Measurements from ENCODE around the gene KANSL1. TPM values are rescaled to one million over a fixed set of nuclear protein-coding genes. Genes with fewer than 3 reads are reported as not detected.

Gene KANSL1
- total RNA-seq, 1 experiment from 2014 or later = 47.6 TPM

- ATAC-seq (no peak), DNase-seq (peak; percentile 1)
- Histone ChIP-seq H3K27ac (ENCODE audit: low read length) (no peak overlapping the region), H4K20me1 (ENCODE audit: low read length) (0 out of 2 replicates have a peak, but pooled peaks cover 1% of the 10 kb centered on the region), H2AFZ (ENCODE audit: low read length) (no peak overlapping the region), H3K79me2 (ENCODE audit: low read length) (peaks cover 40% of the 10 kb centered on the region), H3K4me1 (ENCODE audit: insufficient read depth, low read length) (no peaks in the 10 kb centered on the region), H3K27me3 (ENCODE audit: low read length) (no peaks in the 10 kb centered on the region), H3F3A (ENCODE audit: low read length, unreplicated experiment) (no peaks in the 10 kb centered on the region), H3K4me2 (ENCODE audit: low read length) (no peak overlapping the region), H3K9me3 (ENCODE audit: low read length) (no peaks in the 10 kb centered on the region), H3K9ac (ENCODE audit: low read length) (no peak overlapping the region), H3K9me2 (replicated peaks; ENCODE audit: low read length) (no peaks in the 10 kb centered on the region), H3K36me3 (ENCODE audit: low read depth, low read length) (peaks cover 28% of the 10 kb centered on the region; the same call in 1 of the 2 replicates), H3K4me3 (ENCODE audit: low read length) (no peak overlapping the region)
- ChIA-PET CTCF (interaction anchor here (0.6 to 0.7 kb wide), 2 partner anchors 11 to 24 kb away, joined by 3 to 4 read pairs; partner anchors contain the start of gene KANSL1), POLR2A (ENCODE audit: unreplicated experiment) (no interaction called here)
- BruUV-seq (replicated peaks) = no TSS peak
- intact Hi-C loops (cut with micrococcal nuclease) = no loop called here
- TF ChIP-seq EZH2phosphoT487 (IDR thresholded peaks at IDR 0.05; ENCODE audit: borderline replicate concordance, low read length) = no peak
- no peak for TF ChIP-seq EZH2 (IDR thresholded peaks at IDR 0.05; ENCODE audit: low read length, unreplicated experiment)
- TF ChIP-seq, protein P1, sequence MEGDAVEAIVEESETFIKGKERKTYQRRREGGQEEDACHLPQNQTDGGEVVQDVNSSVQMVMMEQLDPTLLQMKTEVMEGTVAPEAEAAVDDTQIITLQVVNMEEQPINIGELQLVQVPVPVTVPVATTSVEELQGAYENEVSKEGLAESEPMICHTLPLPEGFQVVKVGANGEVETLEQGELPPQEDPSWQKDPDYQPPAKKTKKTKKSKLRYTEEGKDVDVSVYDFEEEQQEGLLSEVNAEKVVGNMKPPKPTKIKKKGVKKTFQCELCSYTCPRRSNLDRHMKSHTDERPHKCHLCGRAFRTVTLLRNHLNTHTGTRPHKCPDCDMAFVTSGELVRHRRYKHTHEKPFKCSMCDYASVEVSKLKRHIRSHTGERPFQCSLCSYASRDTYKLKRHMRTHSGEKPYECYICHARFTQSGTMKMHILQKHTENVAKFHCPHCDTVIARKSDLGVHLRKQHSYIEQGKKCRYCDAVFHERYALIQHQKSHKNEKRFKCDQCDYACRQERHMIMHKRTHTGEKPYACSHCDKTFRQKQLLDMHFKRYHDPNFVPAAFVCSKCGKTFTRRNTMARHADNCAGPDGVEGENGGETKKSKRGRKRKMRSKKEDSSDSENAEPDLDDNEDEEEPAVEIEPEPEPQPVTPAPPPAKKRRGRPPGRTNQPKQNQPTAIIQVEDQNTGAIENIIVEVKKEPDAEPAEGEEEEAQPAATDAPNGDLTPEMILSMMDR (conservative IDR thresholded peaks at IDR 0.05; ENCODE audit: low read depth, low read length) = no peak
Measured at GRCh38 chr17:46216682-46217081, 23.5 kb upstream of the KANSL1 start.

DNA sequence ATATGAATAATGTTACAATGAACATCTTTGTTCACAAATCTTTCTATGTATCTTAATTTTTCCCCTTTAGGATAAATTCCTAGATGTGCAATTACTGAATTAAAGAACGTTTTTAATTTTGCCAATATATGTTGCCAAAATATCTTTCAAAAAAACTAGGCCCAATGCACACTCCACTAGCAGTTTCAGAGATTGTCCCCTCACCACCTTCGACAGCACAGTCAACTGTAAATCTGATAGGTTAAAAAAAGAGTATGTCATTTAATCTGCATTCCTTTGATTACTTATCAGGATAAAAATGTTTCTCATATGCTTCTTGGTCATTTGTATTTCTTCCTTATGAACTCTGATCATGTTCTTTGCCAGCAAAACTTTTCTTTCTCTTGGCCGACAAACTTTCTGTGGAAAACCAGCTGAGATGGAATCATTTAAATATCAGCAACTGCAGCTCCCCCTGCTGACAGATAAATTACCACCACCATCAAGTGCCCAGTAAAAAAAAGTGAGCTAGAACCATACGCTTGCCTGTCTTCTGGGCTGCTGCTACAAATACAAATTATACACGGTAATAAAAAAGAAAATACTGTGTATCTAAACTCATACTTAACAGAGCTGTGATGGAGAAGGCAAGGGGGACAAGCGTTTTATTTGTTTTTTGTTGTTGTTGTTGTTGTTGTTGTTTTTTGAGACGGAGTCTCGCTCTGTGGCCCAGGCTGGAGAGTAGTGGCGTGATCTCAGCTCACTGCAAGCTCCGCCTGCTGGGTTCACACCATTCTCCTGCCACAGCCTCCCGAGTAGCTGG lies 19.6 kb upstream of the KANSL1 start:
- Histone ChIP-seq H3K27me3 (ENCODE audit: low read length) (no peaks in the 10 kb centered on the region), H3K9ac (ENCODE audit: low read length) (no peak overlapping the region), H3K36me3 (ENCODE audit: low read depth, low read length) (peaks cover 47% of the 10 kb centered on the region), H4K20me1 (ENCODE audit: low read length) (0 out of 2 replicates have a peak, but pooled peaks cover 9% of the 10 kb centered on the region), H2AFZ (ENCODE audit: low read length) (no peak overlapping the region), H3K79me2 (ENCODE audit: low read length) (peaks cover 61% of the 10 kb centered on the region), H3K9me2 (replicated peaks; ENCODE audit: low read length) (no peaks in the 10 kb centered on the region), H3K9me3 (ENCODE audit: low read length) (no peaks in the 10 kb centered on the region), H3K27ac (ENCODE audit: low read length) (no peak overlapping the region), H3K4me3 (ENCODE audit: low read length) (no peak overlapping the region), H3K4me1 (ENCODE audit: insufficient read depth, low read length) (no peaks in the 10 kb centered on the region), H3F3A (ENCODE audit: low read length, unreplicated experiment) (no peaks in the 10 kb centered on the region), H3K4me2 (ENCODE audit: low read length) (no peak overlapping the region)
- ChIA-PET POLR2A (ENCODE audit: unreplicated experiment) (no interaction called here), CTCF (interaction anchor here (0.6 to 1.3 kb wide), 13 partner anchors 9 to 211 kb away, joined by 3 to 20 read pairs (median 4); partner anchors contain the start of gene KANSL1)
- BruUV-seq (replicated peaks) = no TSS peak
- TF ChIP-seq, protein P1 (conservative IDR thresholded peaks at IDR 0.05; ENCODE audit: low read depth, low read length) = peak; percentile 87
- TF ChIP-seq EZH2 (IDR thresholded peaks at IDR 0.05; ENCODE audit: low read length, unreplicated experiment) = no peak
- no peak for TF ChIP-seq EZH2phosphoT487 (IDR thresholded peaks at IDR 0.05; ENCODE audit: borderline replicate concordance, low read length)
- ATAC-seq (peak; percentile 74), DNase-seq (peak; percentile 77)
- intact Hi-C loops (cut with micrococcal nuclease) = loop anchor here (1.0 kb wide), 3 partner anchors 19 to 211 kb away; no protein-coding TSS in a partner anchor

- Histone ChIP-seq H2AFZ (ENCODE audit: low read length) (no peak overlapping the region), H3K4me2 (ENCODE audit: low read length) (no peak overlapping the region), H3K79me2 (ENCODE audit: low read length) (peaks cover 80% of the 10 kb centered on the region), H3K27ac (ENCODE audit: low read length) (no peak overlapping the region), H3K36me3 (ENCODE audit: low read depth, low read length) (peaks cover 55% of the 10 kb centered on the region), H3K9me2 (replicated peaks; ENCODE audit: low read length) (no peaks in the 10 kb centered on the region), H3K27me3 (ENCODE audit: low read length) (no peaks in the 10 kb centered on the region), H4K20me1 (ENCODE audit: low read length) (0 out of 2 replicates have a peak, but pooled peaks cover 9% of the 10 kb centered on the region), H3K4me3 (ENCODE audit: low read length) (no peak overlapping the region), H3K4me1 (ENCODE audit: insufficient read depth, low read length) (no peaks in the 10 kb centered on the region), H3K9ac (ENCODE audit: low read length) (no peak overlapping the region), H3F3A (ENCODE audit: low read length, unreplicated experiment) (no peaks in the 10 kb centered on the region), H3K9me3 (ENCODE audit: low read length) (peaks cover 12% of the 10 kb centered on the region; the same call in 1 of the 2 replicates)
- intact Hi-C loops (cut with micrococcal nuclease) = no loop called here
- ATAC-seq = no peak
- DNase-seq = no peak
- CTCF ChIA-PET = no interaction called here
- POLR2A ChIA-PET (ENCODE audit: unreplicated experiment) = no interaction called here
- TF ChIP-seq EZH2 (IDR thresholded peaks at IDR 0.05; ENCODE audit: low read length, unreplicated experiment) (no peak), EZH2phosphoT487 (IDR thresholded peaks at IDR 0.05; ENCODE audit: borderline replicate concordance, low read length) (no peak)
- TF ChIP-seq, protein P1 (conservative IDR thresholded peaks at IDR 0.05; ENCODE audit: low read depth, low read length) = no peak
- BruUV-seq (replicated peaks) = no TSS peak
Measured at GRCh38 chr17:46208997-46209396, 15.8 kb upstream of the KANSL1 start.

Data from PC-3 (cell line).